CD4-positive, alpha-beta T cell (primary cell): Measurements from ENCODE around the gene PIKFYVE. TPM values are rescaled to one million over a fixed set of nuclear protein-coding genes. Genes with fewer than 3 reads are reported as not detected.

Experiments
- ATAC-seq: fragments of 200-7000 bp; cut with Tn5 transposase; one replicate; pipeline ENCODE4 v1.10.0; 2022; ENCODE audit warnings: mild to moderate bottlenecking; ENCODE audit not compliant: poor library complexity
- CTCF ChIA-PET: fragments of 350-600 bp; sonication (Branson Sonifier 250); formaldehyde crosslinking; loops from one replicate; lab custom pipeline; 2021; ENCODE audit warnings: antibody characterized with exemption, inconsistent platforms; lab: Charles Lee
- POLR2A ChIA-PET: fragments of 350-600 bp; sonication (Branson Sonifier 250); formaldehyde crosslinking; loops from one replicate; lab custom pipeline; 2021; ENCODE audit warnings: antibody characterized with exemption, inconsistent platforms; lab: Charles Lee
- DNase-seq, 14 experiments: peaks; one replicate each; pipeline ENCODE4 v3.0.0-alpha.2; 2013 to 2020; ENCODE audit warnings: mixed read lengths in 2 of 14
- H3K27ac ChIP-seq, 2 donors: one replicate each; pipeline versions ENCODE4 v1.5.1 to v1.7.0; 2013; ENCODE audit warnings: low read length in 2 of 2, low read depth in 1 of 2, mild to moderate bottlenecking in 1 of 2
- H3K27me3 ChIP-seq, 2 experiments: 1 replicate in 1 of 2; 2 replicates in 1 of 2; pipeline versions ENCODE4 v1.6.1 to v1.7.0; 2013; ENCODE audit warnings: low read length in 2 of 2, control low read depth in 1 of 2, mild to moderate bottlenecking in 1 of 2, moderate library complexity in 1 of 2; ENCODE audit not compliant: insufficient read depth in 2 of 2, control insufficient read depth in 1 of 2
- H3K36me3 ChIP-seq: one replicate; pipeline ENCODE4 v1.6.1; 2013; ENCODE audit warnings: low read length, control low read depth; ENCODE audit not compliant: insufficient read depth
- H3K4me1 ChIP-seq: one replicate; pipeline ENCODE4 v1.6.1; 2013; ENCODE audit warnings: low read length, control low read depth; ENCODE audit not compliant: insufficient read depth
- H3K4me3 ChIP-seq: one replicate; pipeline ENCODE4 v1.5.1; 2013; ENCODE audit warnings: mild to moderate bottlenecking, low read length, moderate library complexity
- H3K9me3 ChIP-seq, 2 experiments: 1 replicate in 1 of 2; 2 replicates in 1 of 2; pipeline versions ENCODE4 v1.6.1 to v1.7.0; 2013; ENCODE audit warnings: low read length in 2 of 2, mild to moderate bottlenecking in 2 of 2, control low read depth in 1 of 2, moderate library complexity in 1 of 2; ENCODE audit not compliant: control insufficient read depth in 1 of 2, insufficient read depth in 1 of 2
- H3K27ac Mint-ChIP-seq: one replicate; pipeline ENCODE4 v1.8.0; 2020; ENCODE audit warnings: mixed read lengths
- H3K27me3 Mint-ChIP-seq: one replicate; pipeline ENCODE4 v1.8.0; 2021; ENCODE audit warnings: mixed read lengths
- H3K36me3 Mint-ChIP-seq: one replicate; pipeline ENCODE4 v1.8.0; 2021; ENCODE audit warnings: low read depth, mixed read lengths
- H3K4me1 Mint-ChIP-seq: one replicate; pipeline ENCODE4 v1.8.0; 2021; ENCODE audit warnings: low read depth, mixed read lengths
- H3K4me3 Mint-ChIP-seq: one replicate; pipeline ENCODE4 v1.8.0; 2020; ENCODE audit warnings: mild to moderate bottlenecking, mixed read lengths
- H3K9me3 Mint-ChIP-seq: one replicate; pipeline ENCODE4 v1.8.0; 2020; ENCODE audit warnings: mixed read lengths
- CTCF ChIP-seq: fragments of 200-600 bp; IDR thresholded peaks from one replicate; pipeline ENCODE4 v1.8.0; 2022; ENCODE audit warnings: antibody characterized with exemption, mild to moderate bottlenecking
- intact Hi-C, 2 experiments: fragments of 100-400 bp; cut with DNase I in 1 of 2; cut with micrococcal nuclease in 1 of 2; formaldehyde crosslinking; loops; one replicate each; pipeline versions ENCODE4 v1.15.1 to v1.9.0; 2023 to 2025; cut with DNase I, micrococcal nuclease
- total RNA-seq, 174 experiments: library from RNA in 2 of 174; stranded (reverse) in 2 of 174; gene quantifications; one replicate each; pipeline ENCODE4 v1.2.3 and lab custom pipeline; 2021 to 2026

The PIKFYVE gene
- total RNA-seq, 2 experiments from 2014 or later: 29.3 to 29.9 TPM

GRCh38 chr2:208406474-208407451 is 140.7 kb downstream of the PIKFYVE start, which contains the start of gene PTH2R:
TSS of gene PTH2R (plus strand) at chr2:208406792. CDS start at chr2:208407044, 252 bp downstream.
- H3K27ac ChIP-seq: no peak within 1 kb of the TSS
- Mint-ChIP-seq H3K4me3 (no peak within 1 kb of the TSS), H3K4me1 (peaks cover 8% of the 10 kb centered on the region), H3K27me3 (peaks cover 75% of the 10 kb centered on the region), H3K27ac (no peak within 1 kb of the TSS), H3K36me3 (no peaks in the 10 kb centered on the region), H3K9me3 (no peaks in the 10 kb centered on the region)
- no peaks in the 10 kb centered on the region for H3K36me3 ChIP-seq
- CTCF ChIA-PET: no interaction called here
- H3K27me3 ChIP-seq: peaks cover 15 to 65% of the 10 kb centered on the region in 2 experiments
- no peak within 1 kb of the TSS for H3K4me3 ChIP-seq
- H3K9me3 ChIP-seq: peaks cover 0 to 10% of the 10 kb centered on the region in 2 experiments
- no peak for TF ChIP-seq CTCF
- peaks cover 5% of the 10 kb centered on the region for H3K4me1 ChIP-seq
- no peak for ATAC-seq
- intact Hi-C loops: no loop called here
- POLR2A ChIA-PET: no interaction called here
- no peak for DNase-seq

GRCh38 chr2:208407667-208408066 is 141.6 kb downstream of the PIKFYVE start:
- H3K27me3 Mint-ChIP-seq: peaks cover 74% of the 10 kb centered on the region
- intact Hi-C loops: no loop called here
- TF ChIP-seq CTCF: no peak
- ATAC-seq (no peak), DNase-seq (no peak)
- no peak overlapping the region for H3K4me3 ChIP-seq
- ChIA-PET CTCF (no interaction called here), POLR2A (no interaction called here)
- H3K36me3 ChIP-seq: no peaks in the 10 kb centered on the region
- peaks cover 15 to 57% of the 10 kb centered on the region in 2 experiments for H3K27me3 ChIP-seq
- H3K9me3 Mint-ChIP-seq: no peaks in the 10 kb centered on the region
- peaks cover 8% of the 10 kb centered on the region for H3K4me1 Mint-ChIP-seq
- H3K27ac ChIP-seq: no peak overlapping the region
- no peak overlapping the region for H3K27ac Mint-ChIP-seq
- no peak overlapping the region for H3K4me3 Mint-ChIP-seq
- H3K9me3 ChIP-seq: peaks cover 0 to 10% of the 10 kb centered on the region in 2 experiments
- H3K4me1 ChIP-seq: peaks cover 5% of the 10 kb centered on the region
- no peaks in the 10 kb centered on the region for H3K36me3 Mint-ChIP-seq

Other genes with a start within 250 kb of the PIKFYVE start
- 10 to 100 TPM; 11.3 to 11.6 TPM for gene PLEKHM3, start 240.7 kb upstream of the PIKFYVE start, total RNA-seq
- gene CRYGD, start 141.7 kb upstream of the PIKFYVE start, total RNA-seq: not detected
- not detected for gene CRYGC, start 136.4 kb upstream of the PIKFYVE start, total RNA-seq
- gene CRYGB, start 120.1 kb upstream of the PIKFYVE start, total RNA-seq: not detected
- not detected for gene CRYGA, start 102.7 kb upstream of the PIKFYVE start, total RNA-seq
- not detected for gene C2orf80, start 76.2 kb upstream of the PIKFYVE start, total RNA-seq
- 1 to 10 TPM; 3.0 to 3.4 TPM for gene IDH1, start 11.2 kb upstream of the PIKFYVE start, total RNA-seq
- not detected for gene PTH2R, start 140.5 kb downstream of the PIKFYVE start, total RNA-seq